Activated T-helper 2 cell treated with anti-CD3 and anti-CD28 coated beads, Interferon-gamma antibody, Interleukin-2, Interleukin-4, amounts not matched to agents 10 μg/mL and 5 μg/mL and 100 μg/mL, durations not matched to agents 14 hours and 24 hours and 36 hours (primary cell): ENCODE results near the gene PALLD. TPM values are rescaled to one million over a fixed set of nuclear protein-coding genes. Genes with fewer than 3 reads are reported as not detected.
A peak's percentile ranks its signal among the peaks of the same experiment; 100 is the strongest.

Experiments
- DNase-seq: peaks from one replicate; pipeline ENCODE4 v3.0.0; 2021; ENCODE audit warnings: low spot score
- H3K27ac Mint-ChIP-seq: one replicate; pipeline ENCODE4 v1.8.0; 2021; ENCODE audit warnings: mixed read lengths
- H3K27me3 Mint-ChIP-seq: one replicate; pipeline ENCODE4 v1.8.0; 2021; ENCODE audit warnings: low read depth, mixed read lengths
- H3K36me3 Mint-ChIP-seq: one replicate; pipeline ENCODE4 v1.8.0; 2021; ENCODE audit warnings: low read depth, mixed read lengths
- H3K4me1 Mint-ChIP-seq: one replicate; pipeline ENCODE4 v1.8.0; 2021; ENCODE audit warnings: low read depth, mixed read lengths
- H3K4me3 Mint-ChIP-seq: one replicate; pipeline ENCODE4 v1.8.0; 2021; ENCODE audit warnings: low read depth, mild to moderate bottlenecking, moderate library complexity, mixed read lengths
- H3K9me3 Mint-ChIP-seq: one replicate; pipeline ENCODE4 v1.8.0; 2021; ENCODE audit warnings: mixed read lengths
- intact Hi-C: fragments of 100-400 bp; cut with micrococcal nuclease; formaldehyde crosslinking; loops from one replicate; pipeline ENCODE4 v1.15.1; 2023
- total RNA-seq: library from RNA; stranded (reverse); gene quantifications from 2 replicates; pipeline ENCODE4 v1.2.3, GENCODE V29; 2022

Gene PALLD
- total RNA-seq, 1 donor from 2014 or later, result 19.8 TPM

GRCh38 chr4:168853770-168854169, 356.9 kb downstream of the PALLD start:
- no peak for DNase-seq
- Mint-ChIP-seq H3K9me3 (peaks cover 8% of the 10 kb centered on the region), H3K4me1 (peaks cover 46% of the 10 kb centered on the region), H3K4me3 (peak overlapping the region; percentile 22), H3K27ac (no peak overlapping the region), H3K36me3 (peaks cover 17% of the 10 kb centered on the region), H3K27me3 (peaks cover 1% of the 10 kb centered on the region)
- intact Hi-C loops, result loop anchor here (10.0 kb wide), 1 partner anchor 151 kb away; no protein-coding TSS in a partner anchor

DNA sequence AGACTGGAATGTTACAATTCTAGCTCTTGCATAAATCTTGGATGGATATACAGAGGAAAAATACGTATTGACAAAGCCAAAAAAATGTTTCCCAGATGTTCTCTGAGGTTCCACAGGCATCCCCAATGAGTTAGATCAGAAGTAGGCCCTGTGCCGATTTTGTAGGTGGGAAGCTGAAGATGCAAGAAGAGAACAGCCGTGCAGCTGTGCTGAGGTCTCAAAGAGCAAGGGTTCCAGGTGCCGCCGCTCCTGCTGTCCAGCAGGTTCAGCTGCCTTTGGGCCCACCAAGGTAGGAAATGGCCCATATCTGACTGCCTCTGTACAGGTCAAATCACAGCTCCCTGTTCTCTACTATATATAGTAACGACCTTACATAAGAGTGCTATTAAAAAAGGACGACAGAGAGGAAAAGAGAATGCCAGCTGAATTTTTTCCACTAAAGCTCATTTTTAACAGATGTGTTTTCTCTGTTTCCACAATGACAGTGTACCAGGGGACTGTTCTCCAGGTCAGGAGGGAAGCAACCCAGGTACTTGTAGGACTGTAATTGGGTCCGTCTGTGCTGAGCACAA, 357.6 kb downstream of the PALLD start:
- H3K4me3 Mint-ChIP-seq, result no peak overlapping the region
- DNase-seq, result no peak
- H3K27ac Mint-ChIP-seq, result no peak overlapping the region
- peaks cover 45% of the 10 kb centered on the region for H3K4me1 Mint-ChIP-seq
- intact Hi-C loops, result loop anchor here (10.0 kb wide), 1 partner anchor 150 kb away; no protein-coding TSS in a partner anchor
- H3K27me3 Mint-ChIP-seq, result no peaks in the 10 kb centered on the region
- H3K36me3 Mint-ChIP-seq, result peaks cover 17% of the 10 kb centered on the region
- H3K9me3 Mint-ChIP-seq, result peaks cover 8% of the 10 kb centered on the region

DNA sequence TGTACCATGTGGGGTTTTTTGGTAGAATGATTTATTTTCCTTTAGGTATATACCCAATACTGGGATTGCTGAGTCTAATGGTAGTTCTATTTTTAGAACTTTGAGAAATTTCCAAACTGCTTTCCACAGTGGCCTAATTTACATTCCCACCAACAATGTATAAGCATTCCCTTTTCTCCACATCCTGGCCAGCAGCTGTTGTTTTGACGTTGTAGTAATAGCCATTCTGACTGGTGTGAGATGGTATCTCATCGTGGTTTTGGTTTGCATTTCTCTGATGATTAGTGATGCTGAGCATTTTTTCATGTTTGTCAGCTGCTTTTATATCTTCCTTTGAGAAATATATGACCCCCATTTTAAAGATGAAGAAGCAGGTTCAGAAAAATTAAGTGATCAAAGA, 359.5 kb downstream of the PALLD start:
- H3K4me3 Mint-ChIP-seq, result no peak overlapping the region
- no peaks in the 10 kb centered on the region for H3K27me3 Mint-ChIP-seq
- H3K27ac Mint-ChIP-seq, result no peak overlapping the region
- peaks cover 53% of the 10 kb centered on the region for H3K4me1 Mint-ChIP-seq
- H3K9me3 Mint-ChIP-seq, result peaks cover 8% of the 10 kb centered on the region
- intact Hi-C loops, result loop anchor here (1.0 to 10.0 kb wide), 2 partner anchors 8 to 148 kb away; no protein-coding TSS in a partner anchor
- no peak for DNase-seq
- H3K36me3 Mint-ChIP-seq, result peaks cover 16% of the 10 kb centered on the region

GRCh38 chr4:168857009-168857408, 360.2 kb downstream of the PALLD start:
- intact Hi-C loops, result loop anchor here (10.0 kb wide), 1 partner anchor 148 kb away; no protein-coding TSS in a partner anchor

DNA sequence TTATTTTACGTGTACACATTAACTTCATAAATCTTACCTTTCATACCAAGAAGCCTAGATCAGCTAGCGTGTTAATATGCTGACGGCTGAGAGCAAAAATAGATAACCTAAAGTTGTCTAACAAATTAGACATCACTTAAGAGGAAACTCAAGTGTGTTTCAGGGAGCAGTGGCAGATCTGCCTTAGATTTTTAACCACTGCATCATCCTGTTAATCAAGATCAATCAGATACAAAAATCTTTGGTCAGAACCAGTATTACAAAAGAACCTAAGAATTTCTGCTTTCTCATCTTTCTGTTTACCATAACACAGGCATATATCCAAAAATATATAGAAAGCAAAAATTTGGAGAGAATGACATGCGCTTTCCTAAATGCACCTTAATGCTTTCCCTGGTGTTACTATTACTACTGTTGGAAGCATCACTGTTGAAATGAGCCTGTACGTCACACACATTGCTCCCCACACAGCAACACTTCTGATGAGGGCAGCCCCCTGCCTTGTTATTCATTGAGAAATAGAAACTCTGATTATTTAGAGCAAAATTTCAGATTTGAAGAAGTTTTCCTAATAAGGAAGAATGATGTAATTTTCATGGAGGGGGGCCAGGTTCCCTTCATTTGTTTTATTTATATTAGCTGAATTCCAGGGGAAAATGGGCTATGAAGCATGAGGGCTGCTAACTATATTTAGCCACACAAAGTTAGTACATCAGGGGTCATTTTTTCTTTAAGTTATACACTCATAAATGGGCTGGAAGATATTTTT, 360.9 kb downstream of the PALLD start:
- intact Hi-C loops, result loop anchor here (10.0 kb wide), 1 partner anchor 147 kb away; no protein-coding TSS in a partner anchor
- no peak for DNase-seq
- Mint-ChIP-seq H3K4me3 (no peak overlapping the region), H3K27me3 (no peaks in the 10 kb centered on the region), H3K9me3 (peaks cover 12% of the 10 kb centered on the region), H3K36me3 (peaks cover 23% of the 10 kb centered on the region), H3K27ac (no peak overlapping the region), H3K4me1 (peaks cover 56% of the 10 kb centered on the region)

More at GRCh38 chr4:168857009-168857408, 360.2 kb downstream of the PALLD start:
- DNase-seq, result no peak
- H3K9me3 Mint-ChIP-seq, result peaks cover 8% of the 10 kb centered on the region
- H3K4me3 Mint-ChIP-seq, result no peak overlapping the region
- H3K27me3 Mint-ChIP-seq, result no peaks in the 10 kb centered on the region
- H3K36me3 Mint-ChIP-seq, result peaks cover 16% of the 10 kb centered on the region
- H3K4me1 Mint-ChIP-seq, result peaks cover 53% of the 10 kb centered on the region
- H3K27ac Mint-ChIP-seq, result no peak overlapping the region

DNA sequence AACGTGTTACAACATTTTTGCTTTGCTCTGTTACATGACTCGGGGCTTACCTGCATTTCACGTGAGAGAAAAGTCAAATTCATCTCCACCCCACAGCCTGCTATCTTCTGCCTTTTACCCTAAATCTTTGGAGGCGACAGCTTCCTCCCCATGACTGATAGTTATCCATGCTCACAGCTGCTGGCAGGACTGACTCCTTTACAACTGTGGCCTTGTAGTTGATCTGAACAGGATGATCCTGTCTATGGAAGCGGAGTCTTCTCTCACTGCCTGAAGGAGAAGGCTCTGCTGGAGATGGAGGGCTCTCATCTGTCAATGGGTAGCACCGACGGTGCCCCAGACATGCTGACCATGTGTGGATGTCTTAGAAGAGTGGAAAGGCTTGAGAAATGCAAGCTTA, 362.2 kb downstream of the PALLD start:
- no peak overlapping the region for H3K4me3 Mint-ChIP-seq
- intact Hi-C loops, result loop anchor here (10.0 kb wide), 1 partner anchor 146 kb away; no protein-coding TSS in a partner anchor
- no peak for DNase-seq
- H3K4me1 Mint-ChIP-seq, result peaks cover 57% of the 10 kb centered on the region
- H3K27ac Mint-ChIP-seq, result peak overlapping the region; percentile 22
- H3K27me3 Mint-ChIP-seq, result no peaks in the 10 kb centered on the region
- peaks cover 27% of the 10 kb centered on the region for H3K36me3 Mint-ChIP-seq
- peaks cover 19% of the 10 kb centered on the region for H3K9me3 Mint-ChIP-seq

DNA sequence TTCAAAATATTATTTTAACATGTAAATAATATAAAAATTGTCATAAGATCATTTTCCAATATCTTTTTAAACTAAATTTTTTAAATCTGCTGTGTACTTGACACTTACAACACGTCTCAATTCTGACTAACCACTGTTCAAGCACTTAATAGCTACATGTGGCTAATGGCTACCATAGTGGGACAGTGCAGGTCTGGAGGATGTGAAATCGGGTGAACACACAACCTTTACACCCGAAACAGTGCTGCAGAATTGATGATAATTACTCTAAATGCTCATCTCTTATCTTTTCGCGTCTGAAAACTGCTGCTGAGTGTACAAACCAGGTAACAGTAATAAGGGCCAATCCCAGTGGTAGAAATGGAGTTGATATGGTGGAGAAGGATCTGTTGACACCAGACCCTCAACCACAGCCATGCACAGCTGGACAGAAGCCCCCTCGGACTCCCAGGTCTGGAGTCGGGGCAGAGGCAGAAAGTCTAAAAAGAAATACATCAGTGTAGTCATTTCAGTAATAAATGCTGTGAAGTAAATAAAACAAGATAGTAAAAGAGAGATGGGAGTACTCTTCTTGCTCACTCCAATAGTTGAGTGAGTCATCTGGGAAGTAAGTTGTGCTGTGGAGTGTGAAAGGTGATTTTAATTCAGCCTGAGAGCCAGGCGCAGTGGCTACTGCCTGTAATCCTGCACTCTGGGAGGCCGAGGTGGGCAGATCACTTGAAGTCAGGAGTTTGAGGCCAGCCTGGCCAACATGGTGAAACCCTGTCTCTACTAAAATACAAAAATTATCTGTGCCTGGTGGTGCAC, 363.2 kb downstream of the PALLD start:
- intact Hi-C loops, result loop anchor here (5.0 to 10.0 kb wide), 4 partner anchors 145 to 755 kb away; partner anchors contain the start of gene NEK1
- Mint-ChIP-seq H3K27ac (peak overlapping the region; percentile 82), H3K9me3 (peaks cover 19% of the 10 kb centered on the region), H3K36me3 (peaks cover 27% of the 10 kb centered on the region), H3K4me3 (no peak overlapping the region), H3K27me3 (no peaks in the 10 kb centered on the region), H3K4me1 (peaks cover 63% of the 10 kb centered on the region)
- no peak for DNase-seq

- no peak overlapping the region for H3K4me3 Mint-ChIP-seq
- no peak overlapping the region for H3K27ac Mint-ChIP-seq
- no peak for DNase-seq
- H3K27me3 Mint-ChIP-seq, result no peaks in the 10 kb centered on the region
- intact Hi-C loops, result loop anchor here (5.0 to 10.0 kb wide), 3 partner anchors 346 to 754 kb away; partner anchors contain the start of gene NEK1
- peaks cover 61% of the 10 kb centered on the region for H3K4me1 Mint-ChIP-seq
- peaks cover 22% of the 10 kb centered on the region for H3K36me3 Mint-ChIP-seq
- H3K9me3 Mint-ChIP-seq, result peaks cover 15% of the 10 kb centered on the region
Measured at GRCh38 chr4:168860827-168861226, 364.0 kb downstream of the PALLD start.

- Mint-ChIP-seq H3K36me3 (peaks cover 18% of the 10 kb centered on the region), H3K4me3 (no peak overlapping the region), H3K27me3 (no peaks in the 10 kb centered on the region), H3K27ac (peak overlapping the region; percentile 84), H3K4me1 (peaks cover 64% of the 10 kb centered on the region), H3K9me3 (peaks cover 12% of the 10 kb centered on the region)
- intact Hi-C loops, result loop anchor here (1.0 to 10.0 kb wide), 7 partner anchors 8 to 751 kb away; partner anchors contain the start of gene NEK1
- no peak for DNase-seq
Measured at GRCh38 chr4:168863719-168864647, 367.1 kb downstream of the PALLD start.

- H3K36me3 Mint-ChIP-seq, result peaks cover 27% of the 10 kb centered on the region
- H3K4me1 Mint-ChIP-seq, result peaks cover 67% of the 10 kb centered on the region
- H3K27me3 Mint-ChIP-seq, result no peaks in the 10 kb centered on the region
- no peak for DNase-seq
- H3K9me3 Mint-ChIP-seq, result peaks cover 12% of the 10 kb centered on the region
- intact Hi-C loops, result loop anchor here (1.0 to 10.0 kb wide), 7 partner anchors 9 to 750 kb away; partner anchors contain the start of gene NEK1
- H3K4me3 Mint-ChIP-seq, result no peak overlapping the region
- peak overlapping the region; percentile 84 for H3K27ac Mint-ChIP-seq
Measured at GRCh38 chr4:168864821-168865541, 368.1 kb downstream of the PALLD start.

GRCh38 chr4:168865854-168866253, 369.0 kb downstream of the PALLD start:
- peaks cover 67% of the 10 kb centered on the region for H3K4me1 Mint-ChIP-seq
- peaks cover 12% of the 10 kb centered on the region for H3K9me3 Mint-ChIP-seq
- H3K27ac Mint-ChIP-seq, result no peak overlapping the region
- no peak for DNase-seq
- intact Hi-C loops, result loop anchor here (2.0 to 10.0 kb wide), 4 partner anchors 25 to 749 kb away; partner anchors contain the start of gene NEK1
- peaks cover 24% of the 10 kb centered on the region for H3K36me3 Mint-ChIP-seq
- no peak overlapping the region for H3K4me3 Mint-ChIP-seq
- no peaks in the 10 kb centered on the region for H3K27me3 Mint-ChIP-seq
